Stimulated activated CD8-positive, alpha-beta memory T cell treated with anti-CD3 and anti-CD28 coated beads, Interleukin-7, amount 100 ng/mL, for 48 hours (primary cell): ENCODE results near the gene ITGA11.
"Not testable (repeated sequence)": the region's sequence is repeated elsewhere in the genome, so short reads cannot be mapped to it uniquely, and the experiment has no call there.

ENCODE experiments used
- DNase-seq, 2 donors: peaks; one replicate each; pipeline ENCODE4 v3.0.0-alpha.2; 2020; ENCODE audit warnings: low read depth in 1 of 2; ENCODE audit errors: extremely low read depth in 1 of 2

The ITGA11 gene

DNA sequence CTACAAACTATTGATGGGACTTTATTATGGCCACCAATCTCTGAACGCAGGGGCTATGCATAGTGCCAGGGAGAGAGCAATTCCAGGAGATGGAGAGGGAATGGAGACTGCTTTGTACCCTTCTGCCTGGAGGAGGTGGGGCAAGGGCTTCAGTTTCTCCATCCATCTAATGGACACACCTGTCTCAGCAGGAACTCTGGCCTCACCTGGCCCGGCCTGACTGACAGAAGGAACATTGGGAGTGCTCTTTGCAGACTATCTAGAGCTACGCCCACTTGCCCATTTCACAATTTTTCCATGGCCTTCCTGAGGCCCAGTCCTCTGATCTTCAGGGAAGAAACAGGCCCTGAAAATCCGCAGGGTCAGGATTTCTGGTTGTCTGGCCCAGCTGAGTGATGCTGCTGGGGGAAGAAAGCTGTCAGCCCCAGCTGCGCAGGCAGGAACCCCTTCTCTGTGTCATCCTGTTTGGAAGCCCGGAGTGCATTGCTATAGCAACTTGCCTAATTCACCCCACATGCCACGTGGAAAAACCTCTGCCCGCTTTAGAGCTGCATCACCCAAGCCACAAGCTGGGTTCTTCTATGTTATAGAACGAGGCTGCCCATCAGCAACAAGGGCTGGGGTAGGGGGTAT, 6.4 kb downstream of the ITGA11 start:
- no peak for DNase-seq

DNA sequence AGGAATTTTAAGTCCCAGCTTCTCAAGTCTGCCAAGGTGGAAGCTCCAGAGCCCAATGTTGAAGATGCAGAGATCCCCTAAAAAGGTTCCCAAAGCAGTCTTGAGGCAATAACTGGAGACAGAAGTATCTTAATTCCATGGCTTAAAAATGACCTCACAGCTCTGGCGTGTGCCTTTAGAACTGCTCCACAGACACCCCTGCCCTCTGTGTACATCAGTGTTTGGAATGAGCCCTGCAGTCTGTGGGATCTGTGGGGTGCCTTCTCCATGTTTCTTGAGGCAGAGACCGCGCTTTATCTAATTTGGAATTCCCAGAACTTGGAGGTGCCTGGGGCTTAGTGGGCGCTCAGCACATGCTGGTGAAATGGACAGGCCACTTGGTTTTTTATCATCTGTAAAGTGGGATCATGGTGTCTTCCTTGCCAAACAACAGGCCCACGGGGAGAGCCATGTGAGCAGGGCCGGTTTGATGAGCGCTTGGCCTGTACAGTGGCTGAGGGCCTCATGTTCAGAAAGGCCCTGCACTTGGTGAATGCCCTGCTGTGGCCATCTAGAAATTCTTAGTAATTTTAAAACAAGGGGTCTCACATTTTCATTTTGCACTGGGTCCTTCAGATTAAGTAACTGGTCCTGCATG, 7.1 kb downstream of the ITGA11 start:
- no peak for DNase-seq

DNA sequence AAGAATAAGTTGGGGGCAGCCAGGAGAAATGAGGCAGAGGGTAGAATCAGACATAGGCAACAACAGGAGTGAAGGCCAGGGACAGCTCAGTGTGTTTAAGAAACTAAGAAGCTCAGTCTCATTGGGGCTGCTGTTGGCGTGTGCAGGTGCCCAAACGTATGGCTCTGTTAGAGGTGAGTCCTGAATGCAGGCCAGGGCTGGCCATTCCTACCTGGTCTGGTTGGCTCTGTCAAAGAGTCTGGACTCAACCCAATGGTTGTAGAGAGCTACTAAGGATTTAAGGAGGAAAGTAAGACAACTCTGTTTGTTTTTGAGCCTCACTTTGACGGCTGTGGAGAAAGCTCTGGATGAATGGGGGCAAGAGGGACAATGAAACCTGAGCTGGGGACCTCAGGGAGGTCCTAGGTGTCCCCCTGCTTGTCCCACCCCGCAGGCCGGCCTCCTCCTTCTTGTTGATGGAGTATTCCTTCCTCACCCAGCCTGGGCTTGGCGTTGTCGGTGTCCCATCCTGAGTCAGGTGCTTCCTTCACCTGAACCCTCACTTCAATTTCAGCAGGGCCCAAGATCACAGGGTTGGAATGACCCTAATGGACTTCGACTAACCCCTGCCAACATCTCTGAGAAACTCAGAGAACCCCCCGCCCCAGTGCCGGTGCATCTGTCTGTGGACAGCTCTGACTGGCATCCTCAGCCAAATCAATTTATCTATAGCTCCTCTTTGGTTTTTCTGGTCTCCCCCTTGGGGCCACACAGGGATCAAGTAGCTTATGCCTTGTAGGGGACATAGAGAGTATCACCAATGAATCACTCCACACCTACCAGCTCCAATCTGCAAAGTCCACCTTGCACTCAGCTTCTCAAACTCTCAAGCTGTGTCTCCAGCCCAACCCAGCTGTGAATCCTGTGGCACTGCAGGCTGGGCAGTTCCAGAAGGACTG, 8.3 kb downstream of the ITGA11 start:
- DNase-seq = no peak

DNA sequence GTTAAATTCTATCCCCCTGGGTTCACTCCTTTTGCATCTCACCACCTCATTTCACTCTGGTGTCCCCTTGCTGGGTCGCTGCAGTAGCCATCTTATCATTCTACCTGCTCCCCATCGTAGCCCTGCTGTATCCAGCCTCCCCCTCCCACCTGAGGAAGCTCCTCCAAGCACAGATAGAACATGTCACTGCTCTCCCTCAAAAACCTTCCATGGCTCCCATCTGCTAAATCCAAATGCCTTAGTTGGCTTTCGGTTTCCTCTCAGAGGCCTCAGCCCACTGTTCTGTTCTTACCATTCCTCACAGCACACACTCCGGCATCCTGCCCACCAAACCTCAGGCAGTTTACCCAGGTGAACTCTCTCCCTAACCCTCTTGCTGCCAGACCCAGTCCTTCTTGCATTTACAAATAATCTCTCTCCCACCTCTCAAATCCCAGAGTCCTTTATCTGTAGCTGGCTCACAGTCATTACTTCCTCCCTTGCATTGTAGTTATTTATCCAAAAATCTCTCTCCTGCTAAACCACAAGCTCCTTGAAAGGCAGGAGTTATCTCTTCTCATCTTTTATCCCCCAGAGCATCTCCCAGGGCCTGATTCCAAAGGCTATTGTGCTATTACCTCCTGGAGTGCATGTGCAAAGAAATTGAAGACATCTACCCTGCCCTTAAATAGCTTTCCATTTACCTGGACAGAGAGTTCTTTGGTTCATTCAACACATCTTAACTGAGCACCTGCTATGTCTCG, 9.4 kb downstream of the ITGA11 start:
- DNase-seq = not testable (repeated sequence)

DNA sequence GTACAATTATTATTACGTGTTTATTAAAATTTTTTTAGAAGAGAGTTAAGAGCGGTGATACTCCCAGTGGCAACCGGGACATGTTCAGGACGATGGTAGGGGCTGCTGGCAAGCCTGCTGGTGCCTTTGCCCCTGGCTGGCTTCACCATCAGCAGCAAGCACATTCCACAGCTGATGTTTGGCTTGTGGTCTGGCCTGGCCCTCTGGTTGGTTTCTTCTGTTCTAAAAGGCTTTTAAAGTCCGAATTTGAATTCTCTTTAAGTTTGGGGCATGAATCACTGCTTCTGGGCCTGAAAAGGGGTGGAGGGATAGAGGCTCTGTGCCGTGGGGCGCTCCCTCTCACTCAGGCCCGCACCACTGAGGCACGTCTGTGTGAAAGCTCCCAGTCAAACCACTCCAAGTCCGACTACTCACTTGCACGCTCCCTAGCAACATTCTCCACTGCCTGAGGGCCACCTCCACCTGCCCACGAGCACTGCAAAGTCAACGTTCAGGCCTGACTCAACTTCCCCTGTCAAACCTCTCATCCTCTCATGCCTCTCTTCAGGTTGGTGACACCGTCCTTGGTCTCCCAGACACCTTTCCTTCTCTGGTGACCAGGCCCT, 10.1 kb downstream of the ITGA11 start:
- no peak for DNase-seq

DNA sequence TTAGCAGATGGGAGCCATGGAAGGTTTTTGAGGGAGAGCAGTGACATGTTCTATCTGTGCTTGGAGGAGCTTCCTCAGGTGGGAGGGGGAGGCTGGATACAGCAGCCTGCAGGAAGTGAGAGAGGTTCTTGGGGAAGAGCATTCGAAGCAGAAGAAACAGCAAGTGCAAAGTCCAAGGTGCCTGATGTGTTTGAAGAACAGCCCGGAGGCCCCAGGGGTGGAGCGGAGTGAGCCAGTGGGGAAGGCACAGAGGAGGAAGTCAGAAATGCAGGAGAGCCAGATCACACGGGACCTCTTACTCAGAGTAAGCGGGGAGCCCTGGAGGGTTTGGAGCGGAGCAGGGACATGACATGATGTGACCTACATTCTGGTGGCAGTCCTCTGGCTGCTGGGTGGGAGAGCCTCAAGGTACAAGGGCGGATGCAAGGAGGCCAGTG, 10.8 kb downstream of the ITGA11 start:
- DNase-seq = no peak

DNA sequence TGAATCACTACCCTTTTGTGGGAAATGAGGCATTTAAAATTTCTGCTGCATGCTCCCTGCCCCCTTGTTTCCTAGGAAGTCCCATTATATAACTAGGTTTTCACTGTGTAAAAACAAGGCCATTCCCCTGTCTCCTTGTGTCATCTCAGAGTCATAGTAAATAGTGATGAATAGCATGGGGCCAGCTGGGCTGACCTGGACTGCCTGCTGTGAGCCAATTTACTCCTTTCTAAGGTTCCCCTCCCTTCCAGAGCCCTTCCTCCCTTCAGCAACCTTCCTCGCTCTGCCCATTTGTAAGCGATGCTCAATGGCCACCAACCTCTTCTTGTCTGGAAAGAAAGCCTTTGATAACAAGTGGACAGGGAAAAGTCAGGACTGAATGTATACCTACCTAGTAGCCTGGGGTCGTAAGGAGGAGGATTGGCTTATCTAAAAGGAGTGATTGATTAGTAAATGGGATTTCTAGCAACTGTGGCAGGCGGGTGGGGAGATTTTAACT, 11.7 kb downstream of the ITGA11 start:
- DNase-seq = no peak

DNA sequence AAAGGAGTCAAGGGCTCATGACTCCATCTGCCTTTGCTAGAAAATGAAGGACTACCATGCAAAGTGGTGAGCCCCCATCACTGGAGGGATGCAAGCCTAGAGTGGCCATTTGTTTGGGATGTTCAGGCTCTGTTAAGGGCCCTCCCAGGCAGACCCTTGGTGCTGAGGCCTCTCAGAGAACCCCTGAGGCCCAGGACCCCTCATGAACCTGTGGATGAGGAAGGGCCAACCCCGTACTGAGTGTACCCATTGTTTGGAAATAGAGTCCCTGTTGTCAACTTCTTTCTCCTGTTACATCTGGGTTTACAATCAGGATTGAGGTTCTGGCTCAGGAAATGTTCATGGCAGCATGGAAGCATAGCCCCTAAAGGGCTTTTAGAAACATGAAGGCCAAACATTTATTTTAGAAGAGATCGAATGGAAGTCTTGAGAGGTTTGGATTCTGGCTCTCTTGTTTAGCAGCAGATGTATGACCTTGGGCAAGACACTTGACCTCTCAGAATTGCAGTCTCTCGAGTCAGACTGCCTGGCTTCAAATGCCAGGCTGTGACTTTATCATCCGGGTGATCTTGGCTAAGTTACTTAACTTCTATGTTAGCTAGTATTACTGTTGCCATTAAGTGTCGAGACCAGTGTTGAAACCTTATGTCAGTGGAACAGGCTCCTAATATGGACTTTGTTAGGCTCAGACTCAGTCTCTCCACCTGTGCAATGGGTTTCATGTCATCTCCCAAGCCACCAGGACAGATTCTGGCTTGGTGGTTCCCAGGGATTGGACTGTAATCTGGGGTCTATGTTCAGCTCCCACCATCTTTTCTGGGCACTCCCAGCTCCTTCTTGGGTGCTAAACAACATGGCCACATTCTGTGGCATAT, 12.4 kb downstream of the ITGA11 start:
- no peak for DNase-seq

DNA sequence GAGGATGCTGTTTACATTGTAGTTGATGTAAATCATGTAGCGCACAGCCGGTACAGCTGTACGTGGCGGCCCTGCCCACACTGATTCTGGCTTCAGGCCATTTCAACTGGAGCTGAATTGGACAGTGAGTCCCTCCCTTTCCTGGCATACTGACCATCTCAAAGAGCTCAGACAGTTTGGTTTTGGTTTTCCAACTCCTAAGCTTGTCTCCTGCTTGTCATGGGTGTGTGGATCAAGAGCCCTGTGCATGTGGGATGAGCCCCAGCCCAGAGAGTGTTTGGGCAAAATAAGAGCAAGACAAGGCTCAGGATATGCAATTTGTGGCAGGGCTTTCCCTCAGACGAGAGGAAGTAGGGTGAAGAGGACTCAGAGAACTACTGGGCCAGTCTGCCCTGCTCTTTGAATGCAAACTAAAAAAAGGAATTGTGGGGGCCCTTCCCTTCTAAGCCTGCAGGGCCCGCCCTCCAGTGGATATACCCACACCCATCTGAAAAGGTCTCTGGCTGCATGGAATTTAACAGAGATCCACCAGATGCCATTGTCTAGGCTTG, 13.3 kb downstream of the ITGA11 start:
- no peak for DNase-seq

DNA sequence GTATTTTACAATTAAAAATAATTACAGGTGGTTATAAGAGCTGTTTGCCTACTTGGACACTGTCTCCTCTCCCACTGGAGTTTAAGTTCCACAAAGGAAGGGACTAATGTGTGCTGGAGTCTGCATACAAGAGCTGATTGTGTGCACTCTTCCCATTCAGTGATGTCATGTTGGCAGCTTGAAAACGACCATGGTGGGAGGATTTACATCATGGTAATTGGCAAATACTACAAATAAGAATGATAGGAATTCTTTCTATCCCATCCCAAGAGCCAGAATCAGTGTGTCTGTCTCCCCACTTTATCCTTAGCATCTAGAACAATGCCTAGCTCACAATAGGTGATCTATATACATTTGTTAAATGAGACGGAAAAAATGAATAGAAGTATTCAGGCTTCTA, 14.1 kb downstream of the ITGA11 start:
- no peak for DNase-seq

DNA sequence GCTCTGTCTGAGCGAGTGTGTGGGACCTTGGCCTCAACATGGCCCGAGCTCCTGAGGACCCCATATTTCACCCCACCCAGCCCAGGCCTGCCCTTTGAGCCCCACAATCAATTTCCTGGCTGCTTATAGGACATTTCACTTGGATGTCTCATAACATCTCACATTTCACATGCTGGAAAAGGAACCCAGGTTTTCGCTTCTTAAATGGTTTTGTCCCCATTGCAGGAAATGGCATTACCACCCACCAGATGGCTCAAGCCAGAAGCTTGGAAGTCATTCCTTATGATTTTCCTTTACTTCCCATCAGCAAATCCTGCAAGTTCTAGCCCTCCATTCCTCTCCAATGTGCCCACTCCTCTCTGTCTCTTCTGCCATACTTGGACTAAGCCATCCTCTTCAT, 14.9 kb downstream of the ITGA11 start:
- no peak for DNase-seq

DNA sequence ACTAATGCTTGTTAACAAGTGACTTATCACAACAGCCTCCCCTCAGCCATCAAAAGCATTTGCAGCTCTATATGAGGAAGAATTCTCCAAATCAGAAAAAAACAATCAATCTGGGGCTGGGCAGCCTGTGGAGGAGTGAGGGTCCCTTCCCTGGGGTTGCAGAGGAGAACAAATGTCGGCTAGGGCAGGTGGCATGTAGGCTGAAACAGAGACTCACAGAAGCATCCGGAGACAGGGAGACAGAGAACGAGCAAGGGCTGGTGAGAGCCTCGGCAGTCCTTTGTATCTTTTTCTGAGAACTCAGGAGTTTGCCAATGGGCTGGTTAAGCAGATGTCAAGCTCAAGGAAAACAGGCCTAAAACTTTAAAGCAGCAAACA, 15.8 kb downstream of the ITGA11 start:
- no peak for DNase-seq

DNA sequence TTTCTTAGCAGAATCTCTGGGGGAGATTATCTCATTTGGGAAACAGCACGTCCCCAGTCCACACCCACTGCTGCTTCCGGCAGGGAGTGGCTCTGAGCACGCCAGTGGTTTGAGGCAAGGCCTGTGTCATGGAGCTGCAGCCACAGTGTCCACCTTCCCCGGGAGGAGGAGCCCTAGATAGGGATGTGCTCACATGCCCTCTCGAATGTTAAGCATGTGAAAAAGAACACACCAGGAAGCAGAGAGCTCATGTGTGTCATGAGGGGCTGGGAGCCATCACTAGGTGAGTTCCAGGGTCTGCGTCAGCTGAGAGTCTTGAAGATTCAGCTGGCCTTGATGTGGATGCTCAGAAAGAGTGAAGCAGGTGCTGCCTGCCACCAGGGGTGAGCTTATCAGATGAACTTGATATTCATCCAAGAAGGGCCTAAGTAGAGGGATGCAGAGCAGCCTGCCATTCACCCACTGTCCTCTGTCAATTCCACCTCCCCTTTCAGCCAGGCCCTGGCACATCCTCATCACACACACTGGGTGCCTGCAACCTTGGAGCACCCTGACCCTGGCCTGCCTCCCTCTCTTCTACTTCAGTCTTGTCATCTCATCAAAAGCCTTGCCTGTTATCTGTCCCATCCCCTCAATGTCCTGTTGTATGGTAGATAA, 16.3 kb downstream of the ITGA11 start:
- DNase-seq = no peak

DNA sequence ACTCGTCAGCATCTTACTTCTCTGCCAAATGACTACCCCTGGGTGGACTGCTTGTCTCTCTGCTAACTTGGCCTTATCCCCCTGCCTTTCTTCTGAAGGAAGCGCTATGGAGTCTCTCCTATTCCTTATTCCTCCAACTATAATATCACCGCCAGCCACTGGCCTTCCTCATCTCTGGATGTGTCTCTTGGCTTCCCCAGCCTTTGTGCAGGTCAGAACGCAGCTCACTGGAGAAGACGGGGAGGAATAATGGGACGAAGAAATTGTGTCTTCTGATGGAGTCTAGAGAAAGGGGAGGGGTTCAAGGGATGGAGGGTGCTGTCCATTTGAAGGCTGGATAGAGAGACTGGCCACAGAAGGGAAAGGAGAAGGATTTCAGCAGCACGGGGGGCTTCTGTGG, 16.9 kb downstream of the ITGA11 start:
- DNase-seq = no peak

DNA sequence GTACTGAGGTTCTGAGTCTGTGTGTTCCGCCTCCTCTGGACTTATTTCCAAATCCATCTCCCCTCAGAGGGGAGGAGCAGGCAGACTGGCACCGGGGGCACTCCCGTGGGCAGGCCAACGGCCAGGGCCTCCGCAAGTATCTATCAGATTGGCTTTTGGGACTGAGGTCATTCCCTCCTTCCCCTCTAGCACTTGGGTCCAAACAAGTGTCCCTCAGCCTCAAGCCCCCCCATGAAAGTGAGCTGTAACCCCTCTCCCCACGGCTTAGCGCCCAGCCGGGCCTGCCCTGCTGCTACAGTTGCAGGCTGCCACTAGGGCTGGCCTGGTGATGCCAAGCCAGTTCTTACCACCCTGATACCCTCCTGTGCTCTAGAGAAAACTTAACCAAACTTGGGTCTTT, 17.4 kb downstream of the ITGA11 start:
- DNase-seq = no peak

DNA sequence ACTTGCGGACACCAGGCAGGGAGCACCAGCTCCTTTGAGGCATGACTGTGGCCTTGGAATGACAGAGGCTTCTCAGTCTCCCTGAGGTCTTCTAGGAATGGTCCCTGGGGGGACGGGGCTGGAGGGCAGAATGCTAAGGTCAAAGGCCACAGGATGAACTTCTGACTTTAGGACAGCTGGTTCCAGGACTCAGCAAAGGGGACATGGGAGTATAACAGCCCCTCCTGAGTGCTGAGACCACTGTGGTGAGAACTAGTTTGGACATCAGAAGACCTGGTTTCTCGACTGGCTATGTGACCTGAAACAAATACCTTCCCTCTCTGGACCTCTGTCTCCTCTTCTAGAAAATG, 17.8 kb downstream of the ITGA11 start:
- no peak for DNase-seq

DNA sequence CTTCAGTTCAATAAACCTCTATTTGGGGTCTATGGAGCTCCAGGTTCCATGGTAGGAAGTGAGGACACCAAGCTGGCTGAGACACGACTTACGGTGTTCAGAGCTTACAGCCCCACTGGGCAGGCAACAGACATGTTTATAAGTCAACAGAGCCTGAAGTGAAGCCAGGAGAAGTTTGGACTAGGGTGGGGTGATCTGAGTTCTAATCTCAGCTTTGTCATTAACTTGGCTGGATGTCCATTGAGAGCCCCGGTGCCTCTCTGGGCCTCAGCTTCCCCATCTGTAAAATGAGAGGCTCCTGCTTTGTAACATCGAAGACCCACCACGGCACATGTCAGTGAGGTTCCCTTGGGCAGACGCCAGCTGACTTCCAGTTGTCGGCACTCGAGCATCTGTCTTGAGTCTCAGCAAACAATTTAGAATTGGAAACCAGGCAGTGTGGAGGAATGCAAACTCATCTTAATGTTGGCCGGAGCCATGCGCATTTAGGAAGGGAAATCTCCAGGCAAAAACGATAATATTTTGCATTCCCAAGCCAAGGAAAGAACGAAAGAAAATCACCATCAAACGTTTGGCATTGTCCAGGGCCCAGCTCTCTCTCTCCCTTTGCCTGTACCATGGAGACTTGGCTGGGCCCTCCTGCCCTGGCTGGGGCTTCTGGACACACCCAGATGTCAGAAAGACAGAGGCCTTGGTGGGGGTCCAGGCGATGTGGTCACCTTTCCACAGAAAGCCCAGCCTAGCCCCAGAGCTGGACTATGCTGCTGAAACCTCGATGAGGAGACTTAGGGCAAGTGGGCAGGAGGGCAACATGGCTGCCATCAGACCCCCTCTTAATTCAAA, 18.4 kb downstream of the ITGA11 start:
- DNase-seq = no peak

DNA sequence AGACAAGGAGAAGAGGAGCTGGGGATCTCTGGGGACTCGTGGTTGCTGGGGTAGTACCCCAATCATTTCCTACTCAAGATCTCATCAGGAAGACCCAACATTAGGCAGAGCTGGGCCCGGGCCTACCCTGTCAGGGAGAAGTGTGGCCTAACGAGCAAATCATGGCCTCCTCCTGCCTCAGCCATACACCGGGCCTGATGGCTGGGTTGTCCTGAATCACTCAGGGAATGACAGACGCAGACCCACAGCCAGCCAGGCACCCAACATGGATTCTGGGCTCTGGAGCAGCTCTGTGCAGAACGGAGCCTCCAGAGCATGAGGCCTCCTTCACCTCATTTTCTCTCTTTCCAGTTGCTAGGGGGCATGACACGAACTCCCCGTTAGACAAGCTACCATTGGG, 19.7 kb downstream of the ITGA11 start:
- DNase-seq = no peak
